ENCODE measurements around the gene APOF. TPM values are rescaled to one million over a fixed set of nuclear protein-coding genes. Genes with fewer than 3 reads are reported as not detected.

APOF gene
- total and polyA plus RNA-seq, 9 of the 15 experiments (the other 6 are each of a cell fraction or from before 2014, with no cell fraction given): 0.09 to 0.15 (median 0.12) TPM; not detected in 5

- peak; percentile 3; the same call in 1 of the 2 replicates for TF ChIP-seq ZNF740 (CRISPR knock-in tag; IDR thresholded peaks at IDR 0.05)
- TF ChIP-seq ZNF740 (tag; IDR thresholded peaks at IDR 0.05): no peak
- TF ChIP-seq ZC3H4 (CRISPR knock-in tag; IDR thresholded peaks at IDR 0.05; ENCODE audit: borderline replicate concordance): 0 out of 2 replicates have a peak, but pooled peaks have one; percentile 78
- no peak for TF ChIP-seq FOXK2 (conservative IDR thresholded peaks at IDR 0.05 in 1 of 2, IDR thresholded peaks at IDR 0.05 in 1 of 2; ENCODE audit: low read depth in 2 of 2)
- peak; percentile 55; the same call in 1 of the 2 replicates for TF ChIP-seq SUPT5H (IDR thresholded peaks at IDR 0.05)
- TF ChIP-seq ZNF586 (CRISPR knock-in tag; conservative IDR thresholded peaks at IDR 0.05): no peak
- TF ChIP-seq ELF4 (CRISPR knock-in tag; IDR thresholded peaks at IDR 0.05): 0 out of 2 replicates have a peak, but pooled peaks have one; percentile 6
- peak; percentile 33 for TF ChIP-seq KDM5B (IDR thresholded peaks at IDR 0.05; ENCODE audit: insufficient replicate concordance, low read depth, low read length)
- TF ChIP-seq SOX6 (IDR thresholded peaks at IDR 0.05): peak; percentile 31; the same call in 1 of the 2 replicates
- 0 out of 4 replicates have a peak, but pooled peaks of 1 of the 2 experiments have one; percentile 18 for TF ChIP-seq MAZ (CRISPR knock-in tag; conservative IDR thresholded peaks at IDR 0.05 in 1 of 2, IDR thresholded peaks at IDR 0.05 in 1 of 2)
- TF ChIP-seq LEF1 (IDR thresholded peaks at IDR 0.05): 0 out of 2 replicates have a peak, but pooled peaks have one; percentile 38
- TF ChIP-seq MLLT1 (IDR thresholded peaks at IDR 0.05): peak in 1 of 2 experiments; percentile 70; a peak in 1 of 4 replicates
- TF ChIP-seq SPI1 (IDR thresholded peaks at IDR 0.05; ENCODE audit: borderline replicate concordance, low read depth, low read length): peak; percentile 70
- no peak for TF ChIP-seq SFPQ (IDR thresholded peaks at IDR 0.05; ENCODE audit: low read depth, low read length)
- TF ChIP-seq CTBP1 (IDR thresholded peaks at IDR 0.05; ENCODE audit: borderline replicate concordance): 0 out of 2 replicates have a peak, but pooled peaks have one; percentile 6
- 0 out of 2 replicates have a peak, but pooled peaks have one; percentile 18 for TF ChIP-seq CGGBP1 (CRISPR knock-in tag; IDR thresholded peaks at IDR 0.05)
- TF ChIP-seq NFRKB (IDR thresholded peaks at IDR 0.05; ENCODE audit: low read depth): peak; percentile 92; the same call in 1 of the 2 replicates
- TF ChIP-seq TAF9B (IDR thresholded peaks at IDR 0.05; ENCODE audit: partially characterized antibody): no peak
- peak; percentile 83 for TF ChIP-seq EGR1 (conservative IDR thresholded peaks at IDR 0.05)
- no peak for TF ChIP-seq THRA (IDR thresholded peaks at IDR 0.05)
- 0 out of 2 replicates have a peak, but pooled peaks have one; percentile 14 for TF ChIP-seq RNF2 (IDR thresholded peaks at IDR 0.05)
- 0 out of 4 replicates have a peak, but pooled peaks of 1 of the 2 experiments have one; percentile 15 for TF ChIP-seq HDAC1 (IDR thresholded peaks at IDR 0.05)
- 0 out of 2 replicates have a peak, but pooled peaks have one; percentile 22 for TF ChIP-seq ZBTB17 (CRISPR knock-in tag; IDR thresholded peaks at IDR 0.05)
- peak; percentile 78; the same call in 1 of the 2 replicates for TF ChIP-seq NBN (IDR thresholded peaks at IDR 0.05; ENCODE audit: low read depth)
Measured at GRCh38 chr12:56333197-56333678, 29.4 kb downstream of the APOF start (continued).

Data from K562 (cell line).